Raji (cell line): ENCODE results near the gene CCL17.

ENCODE experiments used
- POLR2A ChIP-seq: IDR thresholded peaks from 2 replicates; pipeline ENCODE4 v1.6.1; 2011; ENCODE audit warnings: low read depth, low read length, control low read depth; ENCODE audit not compliant: insufficient read depth

The CCL17 gene

GRCh38 chr16:57403965-57404817 is at the start of gene CCL17:
Gene CCL17, plus strand, starts transcription at chr16:57404767. Its CDS starts 9,166 bp downstream, at chr16:57413933.
- no peak for TF ChIP-seq POLR2A

GRCh38 chr16:57355898-57356414 is 48.6 kb upstream of the CCL17 start:
- TF ChIP-seq POLR2A, result no peak

- TF ChIP-seq POLR2A, result no peak
These were observed 48.0 kb upstream of the CCL17 start for GRCh38 chr16:57356547-57356946.

- no peak for TF ChIP-seq POLR2A
These were observed 47.1 kb upstream of the CCL17 start for GRCh38 chr16:57357330-57358085.

- no peak for TF ChIP-seq POLR2A
These were observed 46.5 kb upstream of the CCL17 start for GRCh38 chr16:57358086-57358420.

- 0 out of 2 replicates have a peak, but pooled peaks have one; percentile 13 for TF ChIP-seq POLR2A
These were observed 46.0 kb upstream of the CCL17 start, which contains the start of gene CCL22 for GRCh38 chr16:57358527-57359095. Gene CCL22, plus strand, starts transcription at chr16:57358783. Its CDS starts 34 bp downstream, at chr16:57358817.

- TF ChIP-seq POLR2A, result no peak
These were observed 44.1 kb upstream of the CCL17 start for GRCh38 chr16:57360321-57360935.

- no peak for TF ChIP-seq POLR2A
These were observed 43.2 kb upstream of the CCL17 start for GRCh38 chr16:57361404-57361803.

GRCh38 chr16:57364143-57364542 is 40.4 kb upstream of the CCL17 start:
- TF ChIP-seq POLR2A, result no peak

GRCh38 chr16:57366544-57367040 is 38.0 kb upstream of the CCL17 start:
- TF ChIP-seq POLR2A, result no peak

- no peak for TF ChIP-seq POLR2A
These were observed 37.3 kb upstream of the CCL17 start for GRCh38 chr16:57367116-57367752.

- TF ChIP-seq POLR2A, result no peak
These were observed 32.8 kb upstream of the CCL17 start for GRCh38 chr16:57371494-57372371.

GRCh38 chr16:57372372-57373116 is 32.0 kb upstream of the CCL17 start, which contains the start of gene CX3CL1:
Gene CX3CL1, plus strand, starts transcription at chr16:57372490. Its CDS starts 79 bp downstream, at chr16:57372569.
- TF ChIP-seq POLR2A, result no peak
